Measurements from ENCODE around the gene RASGRP4. TPM values are rescaled to one million over a fixed set of nuclear protein-coding genes. Genes with fewer than 3 reads are reported as not detected.

RASGRP4 gene
- total RNA-seq, 5 donors from 2014 or later (not counting 1 experiment from before 2014, with no cell fraction given): 0.09 to 0.70 (median 0.26) TPM

- Histone ChIP-seq H3K27me3 (replicated peaks in 1 of 2; ENCODE audit: control insufficient read depth in 2 of 2, extremely low read depth in 1 of 2, insufficient read depth in 2 of 2, low read length in 1 of 2) (peaks cover 0 to 38% of the 10 kb centered on the region in 2 experiments), H3K9me3 (no peaks in the 10 kb centered on the region), H3K27ac (ENCODE audit: low read length) (no peak overlapping the region), H3K36me3 (ENCODE audit: control insufficient read depth in 2 of 2, extremely low read depth in 1 of 2, insufficient read depth in 1 of 2, low read length in 1 of 2) (no peaks in the 10 kb centered on the region), H3K4me1 (ENCODE audit: control insufficient read depth in 1 of 2, extremely low read depth in 1 of 2, insufficient read depth in 2 of 2, low read length in 2 of 2) (peaks cover 11 to 29% of the 10 kb centered on the region in 2 experiments), H3K4me3 (ENCODE audit: control insufficient read depth in 1 of 2, extremely low read depth in 1 of 2, low read length in 1 of 2) (no peak overlapping the region)
- Mint-ChIP-seq H3K36me3 (no peaks in the 10 kb centered on the region), H3K27me3 (peaks cover 5 to 6% of the 10 kb centered on the region in 2 donors), H3K4me1 (peaks cover 19 to 32% (median 29%) of the 10 kb centered on the region in 3 donors), H3K4me3 (no peak overlapping the region), H3K27ac (no peak overlapping the region), H3K9me3 (no peaks in the 10 kb centered on the region)
- 94% methylated on average over 6 of the region's 7 CpGs for WGBS (ENCODE audit: insufficient coverage)
- CTCF ChIA-PET: no interaction called here
- no peak for ATAC-seq (replicated peaks in 1 of 4)
- POLR2A ChIA-PET: no interaction called here
- DNase-seq: no peak
Measured at GRCh38 chr19:38422438-38422837, 3.6 kb downstream of the RASGRP4 start.

- CTCF ChIA-PET: no interaction called here
- H3K4me1 Mint-ChIP-seq: peaks cover 24 to 38% (median 31%) of the 10 kb centered on the region in 3 donors
- Histone ChIP-seq H3K4me1 (ENCODE audit: control insufficient read depth in 1 of 2, extremely low read depth in 1 of 2, insufficient read depth in 2 of 2, low read length in 2 of 2) (peaks cover 12 to 31% of the 10 kb centered on the region in 2 experiments), H3K4me3 (ENCODE audit: control insufficient read depth in 1 of 2, extremely low read depth in 1 of 2, low read length in 1 of 2) (no peak overlapping the region), H3K9me3 (no peaks in the 10 kb centered on the region), H3K36me3 (ENCODE audit: control insufficient read depth in 2 of 2, extremely low read depth in 1 of 2, insufficient read depth in 1 of 2, low read length in 1 of 2) (no peaks in the 10 kb centered on the region), H3K27ac (ENCODE audit: low read length) (no peak overlapping the region), H3K27me3 (replicated peaks in 1 of 2; ENCODE audit: control insufficient read depth in 2 of 2, extremely low read depth in 1 of 2, insufficient read depth in 2 of 2, low read length in 1 of 2) (peaks cover 0 to 35% of the 10 kb centered on the region in 2 experiments)
- H3K4me3 Mint-ChIP-seq: no peak overlapping the region
- DNase-seq (no peak), ATAC-seq (replicated peaks in 1 of 4) (no peak)
- no peaks in the 10 kb centered on the region for H3K36me3 Mint-ChIP-seq
- no peaks in the 10 kb centered on the region for H3K9me3 Mint-ChIP-seq
- WGBS (ENCODE audit: insufficient coverage): 91% methylated on average over 14 of the region's 14 CpGs
- H3K27ac Mint-ChIP-seq: no peak overlapping the region
- peaks cover 5 to 6% of the 10 kb centered on the region in 2 donors for H3K27me3 Mint-ChIP-seq
- POLR2A ChIA-PET: no interaction called here
Measured at GRCh38 chr19:38421856-38422255, 4.2 kb downstream of the RASGRP4 start.

- Mint-ChIP-seq H3K36me3 (no peaks in the 10 kb centered on the region), H3K4me3 (no peak overlapping the region), H3K9me3 (no peaks in the 10 kb centered on the region), H3K4me1 (peaks cover 22 to 32% (median 28%) of the 10 kb centered on the region in 3 donors), H3K27ac (no peak overlapping the region), H3K27me3 (peaks cover 0 to 4% of the 10 kb centered on the region in 2 donors)
- Histone ChIP-seq H3K27ac (ENCODE audit: low read length) (no peak overlapping the region), H3K9me3 (no peaks in the 10 kb centered on the region), H3K4me3 (ENCODE audit: control insufficient read depth in 1 of 2, extremely low read depth in 1 of 2, low read length in 1 of 2) (no peak overlapping the region), H3K27me3 (replicated peaks in 1 of 2; ENCODE audit: control insufficient read depth in 2 of 2, extremely low read depth in 1 of 2, insufficient read depth in 2 of 2, low read length in 1 of 2) (peaks cover 0 to 33% of the 10 kb centered on the region in 2 experiments), H3K4me1 (ENCODE audit: control insufficient read depth in 1 of 2, extremely low read depth in 1 of 2, insufficient read depth in 2 of 2, low read length in 2 of 2) (peaks cover 12 to 26% of the 10 kb centered on the region in 2 experiments), H3K36me3 (ENCODE audit: control insufficient read depth in 2 of 2, extremely low read depth in 1 of 2, insufficient read depth in 1 of 2, low read length in 1 of 2) (no peaks in the 10 kb centered on the region)
- ChIA-PET POLR2A (no interaction called here), CTCF (no interaction called here)
- 83% methylated on average over 4 of the region's 9 CpGs for WGBS (ENCODE audit: insufficient coverage)
- no peak for ATAC-seq (replicated peaks in 1 of 4)
- DNase-seq: no peak
Measured at GRCh38 chr19:38420935-38421334, 5.1 kb downstream of the RASGRP4 start.

GRCh38 chr19:38417544-38418506 is 8.2 kb downstream of the RASGRP4 start:
- 18% methylated on average over 46 of the region's 49 CpGs for WGBS (ENCODE audit: insufficient coverage)
- ChIA-PET CTCF (interaction anchor here in 1 of 2 donors (1.0 kb wide), 1 partner anchor 15 kb away, joined by 4 read pairs; the partner anchor contains the start of gene FAM98C), POLR2A (no interaction called here)
- peak overlapping the region; percentile 40 to 46 for H3K4me3 ChIP-seq (ENCODE audit: control insufficient read depth in 1 of 2, extremely low read depth in 1 of 2, low read length in 1 of 2)
- peak; percentile 70 to 86 (median 80) for ATAC-seq (replicated peaks in 1 of 4)
- Mint-ChIP-seq H3K4me3 (peak overlapping the region; percentile 72 to 88 (median 79)), H3K36me3 (no peaks in the 10 kb centered on the region), H3K27me3 (peaks cover 0 to under 1% of the 10 kb centered on the region in 2 donors), H3K27ac (peak overlapping the region; percentile 76 to 87), H3K9me3 (no peaks in the 10 kb centered on the region), H3K4me1 (peaks cover 20 to 25% (median 25%) of the 10 kb centered on the region in 3 donors)
- H3K27me3 ChIP-seq (replicated peaks in 1 of 2; ENCODE audit: control insufficient read depth in 2 of 2, extremely low read depth in 1 of 2, insufficient read depth in 2 of 2, low read length in 1 of 2): peaks cover 0 to 20% of the 10 kb centered on the region in 2 experiments
- H3K27ac ChIP-seq (ENCODE audit: low read length): peak overlapping the region; percentile 44
- peak in 30 of 35 experiments; percentile 7 to 63 (median 30) for DNase-seq
- H3K36me3 ChIP-seq (ENCODE audit: control insufficient read depth in 2 of 2, extremely low read depth in 1 of 2, insufficient read depth in 1 of 2, low read length in 1 of 2): no peaks in the 10 kb centered on the region
- H3K9me3 ChIP-seq: no peaks in the 10 kb centered on the region
- peaks cover 12 to 19% of the 10 kb centered on the region in 2 experiments for H3K4me1 ChIP-seq (ENCODE audit: control insufficient read depth in 1 of 2, extremely low read depth in 1 of 2, insufficient read depth in 2 of 2, low read length in 2 of 2)

DNA sequence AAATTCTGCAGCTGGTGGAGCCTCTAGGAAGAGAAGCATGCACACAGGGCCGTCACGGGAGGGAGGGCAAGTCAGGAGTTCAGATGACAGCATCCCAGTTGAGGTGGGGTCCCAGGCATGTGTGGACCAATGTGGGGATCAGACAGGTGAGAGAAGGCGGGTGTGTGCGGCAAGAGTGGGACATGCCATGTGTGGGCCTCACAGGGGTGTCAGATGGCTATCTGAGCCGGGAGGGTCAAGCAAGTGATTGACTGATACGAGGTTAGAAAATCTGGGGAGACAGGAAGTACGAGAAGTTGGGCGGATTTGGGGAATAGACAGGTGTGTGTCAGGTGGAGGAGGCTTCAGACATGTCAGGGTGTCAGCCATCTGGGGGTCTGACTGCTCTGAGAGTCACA is 8.9 kb downstream of the RASGRP4 start:
- Mint-ChIP-seq H3K4me1 (peaks cover 20 to 25% (median 25%) of the 10 kb centered on the region in 3 donors), H3K27ac (peak overlapping the region; percentile 76 to 87), H3K4me3 (peak overlapping the region; percentile 72 to 88 (median 79)), H3K27me3 (no peaks in the 10 kb centered on the region), H3K36me3 (no peaks in the 10 kb centered on the region), H3K9me3 (no peaks in the 10 kb centered on the region)
- DNase-seq: no peak
- ChIA-PET POLR2A (no interaction called here), CTCF (interaction anchor here in 1 of 2 donors (1.0 kb wide), 1 partner anchor 14 kb away, joined by 4 read pairs; the partner anchor contains the start of gene FAM98C)
- H3K36me3 ChIP-seq (ENCODE audit: control insufficient read depth in 2 of 2, extremely low read depth in 1 of 2, insufficient read depth in 1 of 2, low read length in 1 of 2): no peaks in the 10 kb centered on the region
- H3K4me1 ChIP-seq (ENCODE audit: control insufficient read depth in 1 of 2, extremely low read depth in 1 of 2, insufficient read depth in 2 of 2, low read length in 2 of 2): peaks cover 12 to 19% of the 10 kb centered on the region in 2 experiments
- peak overlapping the region; percentile 44 for H3K27ac ChIP-seq (ENCODE audit: low read length)
- ATAC-seq (replicated peaks in 1 of 4): no peak
- 86% methylated on average over 8 of the region's 8 CpGs for WGBS (ENCODE audit: insufficient coverage)
- H3K4me3 ChIP-seq (ENCODE audit: control insufficient read depth in 1 of 2, extremely low read depth in 1 of 2, low read length in 1 of 2): no peak overlapping the region
- no peaks in the 10 kb centered on the region for H3K9me3 ChIP-seq
- H3K27me3 ChIP-seq (replicated peaks in 1 of 2; ENCODE audit: control insufficient read depth in 2 of 2, extremely low read depth in 1 of 2, insufficient read depth in 2 of 2, low read length in 1 of 2): peaks cover 0 to 16% of the 10 kb centered on the region in 2 experiments

GRCh38 chr19:38413416-38413815 is 12.6 kb downstream of the RASGRP4 start:
- Histone ChIP-seq H3K36me3 (ENCODE audit: control insufficient read depth in 2 of 2, extremely low read depth in 1 of 2, insufficient read depth in 1 of 2, low read length in 1 of 2) (peaks cover 0 to 3% of the 10 kb centered on the region in 2 donors), H3K9me3 (no peaks in the 10 kb centered on the region), H3K27ac (ENCODE audit: low read length) (no peak overlapping the region), H3K27me3 (replicated peaks in 1 of 2; ENCODE audit: control insufficient read depth in 2 of 2, extremely low read depth in 1 of 2, insufficient read depth in 2 of 2, low read length in 1 of 2) (no peaks in the 10 kb centered on the region), H3K4me3 (ENCODE audit: control insufficient read depth in 1 of 2, extremely low read depth in 1 of 2, low read length in 1 of 2) (no peak overlapping the region), H3K4me1 (ENCODE audit: control insufficient read depth in 1 of 2, extremely low read depth in 1 of 2, insufficient read depth in 2 of 2, low read length in 2 of 2) (peaks cover 10 to 17% of the 10 kb centered on the region in 2 experiments)
- H3K9me3 Mint-ChIP-seq: no peaks in the 10 kb centered on the region
- DNase-seq: no peak
- peaks cover 4% of the 10 kb centered on the region for H3K36me3 Mint-ChIP-seq
- H3K27ac Mint-ChIP-seq: no peak overlapping the region
- ChIA-PET CTCF (interaction anchor here in 1 of 2 donors (0.5 kb wide), 1 partner anchor 702 kb away, joined by 3 read pairs; no protein-coding TSS in a partner anchor), POLR2A (interaction anchor here in 1 of 2 donors (0.6 kb wide), 1 partner anchor 35 kb away, joined by 5 read pairs; no protein-coding TSS in a partner anchor)
- peaks cover 17 to 18% (median 18%) of the 10 kb centered on the region in 3 donors for H3K4me1 Mint-ChIP-seq
- no peaks in the 10 kb centered on the region for H3K27me3 Mint-ChIP-seq
- no peak for ATAC-seq (replicated peaks in 1 of 4)
- no peak overlapping the region for H3K4me3 Mint-ChIP-seq
- no CpG with 5 or more reads among the region's 6 CpGs for WGBS (ENCODE audit: insufficient coverage)

All from T-cell (primary cell).